ENCODE measurements around the gene FAM13A. TPM values are rescaled to one million over a fixed set of nuclear protein-coding genes. Genes with fewer than 3 reads are reported as not detected.

Gene FAM13A
- total and polyA plus RNA-seq, 10 of the 15 experiments (the other 5 are each of a cell fraction or from before 2014, with no cell fraction given): 0.05 to 1.8 (median 0.27) TPM; not detected in 1

GRCh38 chr4:88724406-88724805 is 332.6 kb downstream of the FAM13A start:
- TF ChIP-seq TCF12 (IDR thresholded peaks at IDR 0.05; ENCODE audit: low read depth, low read length) (no peak), USF2 (IDR thresholded peaks at IDR 0.05; ENCODE audit: borderline replicate concordance, low read depth, low read length) (no peak), SUZ12 (IDR thresholded peaks at IDR 0.05; ENCODE audit: unreplicated experiment) (no peak), ZBTB33 (IDR thresholded peaks at IDR 0.05) (no peak), RCOR1 (conservative IDR thresholded peaks at IDR 0.05; ENCODE audit: low read depth, low read length) (no peak), GABPA (IDR thresholded peaks at IDR 0.05; ENCODE audit: low read depth) (no peak), RAD21 (IDR thresholded peaks at IDR 0.05; ENCODE audit: insufficient read depth, low read depth, low read length) (no peak), YY1 (IDR thresholded peaks at IDR 0.05; ENCODE audit: low read depth, low read length) (no peak), MTA2 (IDR thresholded peaks at IDR 0.05; ENCODE audit: low read depth) (no peak)
- 58% methylated on average over 2 of the region's 2 CpGs for WGBS (ENCODE audit: insufficient coverage, insufficient replicate concordance, low lambda C conversion rate, missing lambda C conversion rate)
- no TSS peak for BruUV-seq (replicated peaks)
- Histone ChIP-seq H3K4me3 (no peak overlapping the region), H3K79me2 (ENCODE audit: control insufficient read depth, insufficient read depth, low read length) (no peaks in the 10 kb centered on the region), H3K27ac (ENCODE audit: control insufficient read depth, insufficient read depth) (no peak overlapping the region), H3K36me3 (ENCODE audit: control insufficient read depth in 2 of 2, insufficient read depth in 2 of 2, low read length in 1 of 2) (no peaks in the 10 kb centered on the region), H3K9ac (ENCODE audit: control insufficient read depth, insufficient read depth, low read length) (no peak overlapping the region), H4K20me1 (ENCODE audit: control insufficient read depth, insufficient read depth) (no peaks in the 10 kb centered on the region), H3K9me3 (replicated peaks; ENCODE audit: control insufficient read depth, insufficient read depth, low read length) (no peaks in the 10 kb centered on the region), H3K27me3 (replicated peaks in 1 of 2; ENCODE audit: control insufficient read depth in 2 of 2, insufficient read depth in 2 of 2, low read length in 1 of 2) (no peaks in the 10 kb centered on the region), H3K4me2 (ENCODE audit: control insufficient read depth, insufficient read depth) (no peak overlapping the region), H3K4me1 (ENCODE audit: control insufficient read depth, insufficient read depth, low read length) (no peaks in the 10 kb centered on the region), H2AFZ (ENCODE audit: control insufficient read depth, low read depth, low read length) (no peak overlapping the region)
- FAIRE-seq (no peak), ATAC-seq (no peak), DNase-seq (ENCODE audit: low read depth, low spot score) (no peak)
- POLR2A ChIA-PET: no interaction called here
- RAD21 ChIA-PET (ENCODE audit: unreplicated experiment): no interaction called here
- intact Hi-C loops (cut with micrococcal nuclease; ENCODE audit: unreplicated experiment) (no loop called here), in situ Hi-C loops (cut with MboI) (no loop called here)
- SMC1A ChIA-PET (ENCODE audit: uncharacterized antibody, unreplicated experiment): interaction anchor here (0.6 to 1.9 kb wide), 5 partner anchors 11 to 299 kb away, joined by 3 to 6 read pairs (median 4); no protein-coding TSS in a partner anchor
- CTCF ChIA-PET: interaction anchor here (1.2 kb wide), 1 partner anchor 11 kb away, joined by 3 read pairs; no protein-coding TSS in a partner anchor

All from GM12878 (cell line).